ENCODE results near the gene ADIPOR2. TPM values are rescaled to one million over a fixed set of nuclear protein-coding genes. Genes with fewer than 3 reads are reported as not detected.

Gene ADIPOR2
- total and polyA plus RNA-seq, 2 of the 4 experiments (the other 2 are of a cell fraction) = 20.0 to 24.9 TPM

DNA sequence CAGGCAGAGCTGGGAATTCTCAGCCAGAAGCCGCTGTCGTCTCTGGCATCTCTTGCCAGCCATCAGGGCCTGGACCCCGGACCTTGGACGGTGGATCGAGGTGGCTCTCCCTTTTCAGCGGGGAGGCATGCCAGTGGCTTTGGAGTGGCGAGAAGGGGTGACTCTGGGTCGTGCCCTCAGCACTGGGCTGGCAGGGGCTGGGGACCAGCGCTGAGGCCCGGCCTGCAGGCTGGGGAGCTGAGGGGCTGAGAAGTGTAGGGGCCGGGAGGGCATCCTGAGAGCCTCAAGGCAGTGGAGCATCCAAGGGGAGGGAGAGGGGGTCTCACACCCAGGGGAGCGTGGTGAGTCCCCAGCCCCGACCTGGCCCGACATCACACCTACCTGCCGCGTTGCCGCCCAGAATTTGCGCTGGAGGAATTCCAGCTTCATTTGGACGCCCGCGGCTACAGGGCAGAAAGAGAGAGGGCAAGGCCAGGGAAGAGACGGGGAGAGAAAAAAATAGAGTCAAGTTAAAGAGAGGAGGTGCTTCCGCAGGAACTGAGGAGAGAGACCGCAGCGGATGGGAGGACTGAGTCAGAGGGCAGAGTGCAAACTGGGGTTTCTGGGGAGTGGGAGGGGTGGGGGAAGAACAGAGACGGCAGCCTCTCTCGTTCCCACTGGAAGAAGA lies 120.5 kb downstream of the ADIPOR2 start:
- peaks cover 21% of the 10 kb centered on the region for H3K27me3 ChIP-seq (ENCODE audit: control insufficient read depth, insufficient read depth, low read length)
- ChIA-PET CTCF (no interaction called here), POLR2A (ENCODE audit: unreplicated experiment) (no interaction called here)
- H3K56ac ChIP-seq (ENCODE audit: extremely low read depth, insufficient read depth, low read length) = no peak overlapping the region
- peak overlapping the region; percentile 89 for H2AFZ ChIP-seq (replicated peaks; ENCODE audit: low read length, poor library complexity)
- in situ Hi-C loops (cut with MboI; ENCODE audit: low sequenced_read_pairs) = loop anchor here (25.0 kb wide), 1 partner anchor 476 kb away; no protein-coding TSS in a partner anchor
- no peaks in the 10 kb centered on the region for H3K9me3 ChIP-seq (ENCODE audit: control insufficient read depth, insufficient read depth, low read length)
- no peaks in the 10 kb centered on the region for H4K20me1 ChIP-seq (ENCODE audit: insufficient read depth, low read length)
- H2BK15ac ChIP-seq (ENCODE audit: low read depth, low read length) = no peak overlapping the region
- no peak overlapping the region for H3K4me2 ChIP-seq (ENCODE audit: low read depth, low read length)
- H3K14ac ChIP-seq (replicated peaks; ENCODE audit: low read depth, low read length) = no peak overlapping the region
- H2AK9ac ChIP-seq (replicated peaks; ENCODE audit: low read depth, low read length, poor library complexity) = peak overlapping the region; percentile 50
- no peak overlapping the region for H2AK5ac ChIP-seq (ENCODE audit: low read depth, low read length)
- H3K18ac ChIP-seq (ENCODE audit: low read depth, low read length) = no peak overlapping the region
- BruUV-seq (replicated peaks) = no TSS peak
- intact Hi-C loops (cut with micrococcal nuclease) = no loop called here
- TF ChIP-seq RAD21 (IDR thresholded peaks at IDR 0.05; ENCODE audit: low read length) (no peak), MAZ (IDR thresholded peaks at IDR 0.05; ENCODE audit: borderline replicate concordance, low read depth, low read length) (0 out of 2 replicates have a peak, but pooled peaks have one; percentile 29)
- H3K9ac ChIP-seq (ENCODE audit: low read depth, low read length) = no peak overlapping the region
- no peak overlapping the region for H2BK5ac ChIP-seq (ENCODE audit: low read depth, low read length, poor library complexity, severe bottlenecking)
- 69% methylated on average over 17 of the region's 27 CpGs; no CpG with 5 or more reads in 1 of the 2 experiments for WGBS, 2 experiments (ENCODE audit: extremely low coverage in 2 of 2, insufficient read length in 1 of 2)
- DNase-seq = peak; percentile 52
- peaks cover 7% of the 10 kb centered on the region; the same call in 1 of the 2 replicates for H3K9me1 ChIP-seq (ENCODE audit: insufficient read depth, low read length)
- no peak overlapping the region; the same call in 1 of the 2 replicates for H3K4ac ChIP-seq (ENCODE audit: low read depth, low read length)
- no peak overlapping the region for H3K23ac ChIP-seq (ENCODE audit: low read depth, low read length)
- ATAC-seq (ENCODE audit: low read depth) = no peak
- peak overlapping the region in 1 of 2 experiments; percentile 29; a peak in 2 of 4 replicates for H4K8ac ChIP-seq (ENCODE audit: low read depth in 2 of 2, low read length in 2 of 2)
- H3K27ac ChIP-seq (ENCODE audit: insufficient read depth, low read length) = no peak overlapping the region
- no peak overlapping the region for H4K91ac ChIP-seq (ENCODE audit: insufficient read depth, low read depth, low read length)
- no peaks in the 10 kb centered on the region for H3K36me3 ChIP-seq (ENCODE audit: control insufficient read depth, insufficient read depth, low read length)
- no peaks in the 10 kb centered on the region for H3K79me1 ChIP-seq (ENCODE audit: low read depth in 1 of 2, low read length in 2 of 2)
- no peaks in the 10 kb centered on the region; the same call in 1 of the 2 replicates for H3K4me1 ChIP-seq (ENCODE audit: control insufficient read depth, insufficient read depth, low read length)
- H2BK120ac ChIP-seq (ENCODE audit: low read depth, low read length) = no peak overlapping the region
- no peak overlapping the region for H2BK20ac ChIP-seq (ENCODE audit: low read depth, low read length)
- no peak overlapping the region for H3K4me3 ChIP-seq (ENCODE audit: insufficient read depth, low read depth, low read length)
- no peak overlapping the region for H4K5ac ChIP-seq (ENCODE audit: low read depth, low read length)
- dilution Hi-C loops (cut with HindIII; ENCODE audit: low sequenced_read_pairs, unreplicated experiment) = no loop called here
